ENCODE data around the gene AOC3. TPM values are rescaled to one million over a fixed set of nuclear protein-coding genes. Genes with fewer than 3 reads are reported as not detected.

Gene AOC3
- total RNA-seq, 1 experiment from 2014 or later: 0.26 TPM

- Histone ChIP-seq H3K36me3 (ENCODE audit: low read depth, low read length) (no peaks in the 10 kb centered on the region), H3K9me2 (replicated peaks; ENCODE audit: low read length) (no peaks in the 10 kb centered on the region), H4K20me1 (ENCODE audit: low read length) (no peaks in the 10 kb centered on the region), H3K4me2 (ENCODE audit: low read length) (no peak overlapping the region), H3K4me3 (ENCODE audit: low read length) (no peak overlapping the region), H3K27me3 (ENCODE audit: low read length) (no peaks in the 10 kb centered on the region), H2AFZ (ENCODE audit: low read length) (no peak overlapping the region), H3K9ac (ENCODE audit: low read length) (no peak overlapping the region), H3K4me1 (ENCODE audit: insufficient read depth, low read length) (no peaks in the 10 kb centered on the region), H3K79me2 (ENCODE audit: low read length) (no peaks in the 10 kb centered on the region), H3K9me3 (ENCODE audit: low read length) (no peaks in the 10 kb centered on the region), H3F3A (ENCODE audit: low read length, unreplicated experiment) (no peaks in the 10 kb centered on the region), H3K27ac (ENCODE audit: low read length) (no peak overlapping the region)
- ATAC-seq: no peak
- TF ChIP-seq EZH2 (IDR thresholded peaks at IDR 0.05; ENCODE audit: low read length, unreplicated experiment) (no peak), CTCF (conservative IDR thresholded peaks at IDR 0.05; ENCODE audit: low read depth, low read length) (no peak), EZH2phosphoT487 (IDR thresholded peaks at IDR 0.05; ENCODE audit: borderline replicate concordance, low read length) (no peak)
- ChIA-PET POLR2A (ENCODE audit: unreplicated experiment) (no interaction called here), CTCF (no interaction called here)
- BruUV-seq (replicated peaks): no TSS peak
- no peak for DNase-seq
- intact Hi-C loops (cut with micrococcal nuclease): no loop called here
Measured at GRCh38 chr17:42852351-42852750, 1.4 kb downstream of the AOC3 start.

- CTCF ChIA-PET: no interaction called here
- Histone ChIP-seq H3K4me3 (ENCODE audit: low read length) (no peak overlapping the region), H3K79me2 (ENCODE audit: low read length) (no peaks in the 10 kb centered on the region), H3K9me3 (ENCODE audit: low read length) (no peaks in the 10 kb centered on the region), H3K4me2 (ENCODE audit: low read length) (no peak overlapping the region), H3K9ac (ENCODE audit: low read length) (no peak overlapping the region), H4K20me1 (ENCODE audit: low read length) (no peaks in the 10 kb centered on the region), H2AFZ (ENCODE audit: low read length) (no peak overlapping the region), H3K36me3 (ENCODE audit: low read depth, low read length) (no peaks in the 10 kb centered on the region), H3K27ac (ENCODE audit: low read length) (no peak overlapping the region), H3K4me1 (ENCODE audit: insufficient read depth, low read length) (no peaks in the 10 kb centered on the region), H3F3A (ENCODE audit: low read length, unreplicated experiment) (no peaks in the 10 kb centered on the region), H3K9me2 (replicated peaks; ENCODE audit: low read length) (no peaks in the 10 kb centered on the region), H3K27me3 (ENCODE audit: low read length) (no peaks in the 10 kb centered on the region)
- POLR2A ChIA-PET (ENCODE audit: unreplicated experiment): no interaction called here
- intact Hi-C loops (cut with micrococcal nuclease): no loop called here
- DNase-seq (no peak), ATAC-seq (no peak)
- no TSS peak for BruUV-seq (replicated peaks)
- TF ChIP-seq CTCF (conservative IDR thresholded peaks at IDR 0.05; ENCODE audit: low read depth, low read length): no peak
- TF ChIP-seq EZH2phosphoT487 (IDR thresholded peaks at IDR 0.05; ENCODE audit: borderline replicate concordance, low read length): no peak
- no peak for TF ChIP-seq EZH2 (IDR thresholded peaks at IDR 0.05; ENCODE audit: low read length, unreplicated experiment)
Measured at GRCh38 chr17:42853004-42853403, 2.0 kb downstream of the AOC3 start.

DNA sequence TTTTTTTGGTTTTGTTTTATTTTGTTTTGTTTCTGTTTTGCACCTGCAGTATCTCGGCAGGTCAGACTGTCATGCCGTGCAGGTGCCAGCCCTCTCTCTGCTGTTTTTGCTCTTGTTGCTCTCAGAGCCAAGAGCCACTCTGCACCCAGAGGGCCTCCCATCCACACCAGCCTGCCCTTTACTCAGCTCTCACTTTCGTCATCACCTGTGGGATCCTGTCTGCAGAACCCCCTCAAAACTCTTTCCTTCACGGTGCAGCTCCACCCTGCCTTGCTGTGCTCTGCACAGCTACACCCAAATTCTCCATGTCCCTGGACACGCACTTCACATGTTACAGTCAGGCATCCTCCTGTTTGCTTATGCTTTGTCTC is 2.6 kb downstream of the AOC3 start:
- Histone ChIP-seq H3K4me3 (ENCODE audit: low read length) (no peak overlapping the region), H3K9ac (ENCODE audit: low read length) (no peak overlapping the region), H3K4me1 (ENCODE audit: insufficient read depth, low read length) (no peaks in the 10 kb centered on the region), H3K27ac (ENCODE audit: low read length) (no peak overlapping the region), H3K9me2 (replicated peaks; ENCODE audit: low read length) (no peaks in the 10 kb centered on the region), H3K9me3 (ENCODE audit: low read length) (no peaks in the 10 kb centered on the region), H3K79me2 (ENCODE audit: low read length) (no peaks in the 10 kb centered on the region), H3K36me3 (ENCODE audit: low read depth, low read length) (no peaks in the 10 kb centered on the region), H3K27me3 (ENCODE audit: low read length) (no peaks in the 10 kb centered on the region), H4K20me1 (ENCODE audit: low read length) (no peaks in the 10 kb centered on the region), H3F3A (ENCODE audit: low read length, unreplicated experiment) (no peaks in the 10 kb centered on the region), H3K4me2 (ENCODE audit: low read length) (no peak overlapping the region), H2AFZ (ENCODE audit: low read length) (no peak overlapping the region)
- ChIA-PET CTCF (no interaction called here), POLR2A (ENCODE audit: unreplicated experiment) (no interaction called here)
- DNase-seq: no peak
- intact Hi-C loops (cut with micrococcal nuclease): no loop called here
- no peak for ATAC-seq
- TF ChIP-seq EZH2 (IDR thresholded peaks at IDR 0.05; ENCODE audit: low read length, unreplicated experiment) (no peak), EZH2phosphoT487 (IDR thresholded peaks at IDR 0.05; ENCODE audit: borderline replicate concordance, low read length) (no peak)
- BruUV-seq (replicated peaks): no TSS peak
